H1 (cell line): ENCODE data around the gene ZNF74. TPM values are rescaled to one million over a fixed set of nuclear protein-coding genes. Genes with fewer than 3 reads are reported as not detected.

Experiments used
- CTCF ChIA-PET: fragments of 300-600 bp; sonication (Branson Sonifier 250); formaldehyde crosslinking; loops from one replicate; lab custom pipeline; 2021; ENCODE audit not compliant: partially characterized antibody; lab: Charles Lee
- POLR2A ChIA-PET: fragments of 300-600 bp; sonication (Branson Sonifier 250); formaldehyde crosslinking; loops from one replicate; lab custom pipeline; 2021; ENCODE audit warnings: inconsistent platforms; ENCODE audit not compliant: partially characterized antibody; lab: Charles Lee
- DNase-seq, 2 experiments: peaks; one replicate each; pipeline versions ENCODE4 v3.0.0 to v3.0.0-alpha.2; 2010 to 2022; ENCODE audit warnings: low spot score in 2 of 2, low read depth in 1 of 2, mixed read lengths in 1 of 2
- FAIRE-seq: peaks from 2 replicates; lab custom pipeline; 2011; peaks lifted over from hg19 to GRCh38; lab: Jason Lieb, UNC
- H2AFZ ChIP-seq: 2 replicates; pipeline ENCODE4 v1.8.1; 2012; ENCODE audit warnings: low read length, inconsistent platforms
- H2AK5ac ChIP-seq: 2 replicates; pipeline ENCODE4 v1.6.1; 2013; ENCODE audit warnings: low read depth, low read length
- H2BK120ac ChIP-seq: replicated peaks from 2 replicates; pipeline ENCODE3; 2013; ENCODE audit warnings: low read depth, low read length, inconsistent platforms
- H2BK12ac ChIP-seq: 2 replicates; pipeline ENCODE4 v1.6.1; 2013; ENCODE audit warnings: low read depth, low read length
- H2BK15ac ChIP-seq: 2 replicates; pipeline ENCODE4 v1.6.1; 2013; ENCODE audit warnings: low read length
- H2BK20ac ChIP-seq: 2 replicates; pipeline ENCODE4 v1.6.1; 2013; ENCODE audit warnings: low read length
- H2BK5ac ChIP-seq: 2 replicates; pipeline ENCODE4 v1.6.1; 2013; ENCODE audit warnings: low read depth, low read length
- H3K14ac ChIP-seq: 2 replicates; pipeline ENCODE4 v1.6.1; 2013; ENCODE audit warnings: inconsistent platforms; ENCODE audit not compliant: insufficient read length
- H3K18ac ChIP-seq: 2 replicates; pipeline ENCODE4 v1.6.1; 2013; ENCODE audit warnings: low read length; ENCODE audit errors: extremely low read depth
- H3K23ac ChIP-seq: 2 replicates; pipeline ENCODE4 v1.6.1; 2013; ENCODE audit warnings: inconsistent platforms; ENCODE audit not compliant: insufficient read length
- H3K23me2 ChIP-seq: 2 replicates; pipeline ENCODE4 v1.6.1; 2013; ENCODE audit warnings: low read depth, low read length
- H3K27ac ChIP-seq: 2 replicates; pipeline ENCODE4 v1.6.1; 2011; ENCODE audit warnings: low read depth, low read length, inconsistent platforms
- H3K27me3 ChIP-seq, 4 experiments: replicated peaks in 1 of 4; 1 replicate in 1 of 4; 2 replicates in 3 of 4; pipeline versions ENCODE4 v1.6.1 to v1.8.1; 2011 to 2013; ENCODE audit warnings: low read length in 3 of 4, mild to moderate bottlenecking in 3 of 4, inconsistent platforms in 2 of 4, mixed read lengths in 2 of 4, moderate library complexity in 1 of 4; ENCODE audit not compliant: control insufficient read depth in 3 of 4, insufficient read depth in 3 of 4; ENCODE audit errors: extremely low read depth in 1 of 4
- H3K36me3 ChIP-seq, 4 experiments: 2 replicates each; pipeline versions ENCODE4 v1.6.1 to v1.8.1; 2011 to 2013; ENCODE audit warnings: mild to moderate bottlenecking in 4 of 4, low read length in 3 of 4, moderate library complexity in 2 of 4, control low read depth in 1 of 4, inconsistent platforms in 1 of 4; ENCODE audit not compliant: insufficient read depth in 4 of 4, control insufficient read depth in 2 of 4
- H3K4ac ChIP-seq: replicated peaks from 2 replicates; pipeline ENCODE3; 2013; ENCODE audit warnings: low read length, low read depth, mixed read lengths, inconsistent platforms; ENCODE audit not compliant: insufficient read length
- H3K4me1 ChIP-seq, 4 experiments: replicated peaks in 1 of 4; 1 replicate in 1 of 4; 2 replicates in 3 of 4; pipeline versions ENCODE4 v1.6.1 to v1.8.1; 2011 to 2013; ENCODE audit warnings: low read length in 3 of 4, inconsistent platforms in 2 of 4, mixed read lengths in 1 of 4; ENCODE audit not compliant: insufficient read depth in 4 of 4, control insufficient read depth in 3 of 4
- H3K4me2 ChIP-seq, 2 experiments: 2 replicates each; pipeline versions ENCODE4 v1.6.1 to v1.8.1; 2011 to 2013; ENCODE audit warnings: low read depth in 2 of 2, low read length in 2 of 2, control low read depth in 1 of 2, inconsistent platforms in 1 of 2, mild to moderate bottlenecking in 1 of 2; ENCODE audit not compliant: insufficient read depth in 1 of 2
- H3K4me3 ChIP-seq, 4 experiments: fragments of 200-600, 300-600 bp in 1 of 4; sonication (generic), shearing (Covaris generic), sonication (Bioruptor Twin) in 1 of 4; 2 replicates each; pipeline versions ENCODE4 v1.5.1 to v1.8.1; 2011 to 2016; ENCODE audit warnings: low read length in 4 of 4, low read depth in 3 of 4, control low read depth in 2 of 4, inconsistent platforms in 2 of 4, mild to moderate bottlenecking in 2 of 4, mixed read lengths in 1 of 4, moderate library complexity in 1 of 4; ENCODE audit not compliant: insufficient read depth in 2 of 4; ENCODE audit errors: extremely low read depth in 1 of 4
- H3K56ac ChIP-seq: replicated peaks from 2 replicates; pipeline ENCODE3; 2013; ENCODE audit warnings: low read depth, mild to moderate bottlenecking, mixed read lengths, low read length, inconsistent platforms; ENCODE audit not compliant: insufficient read length
- H3K79me1 ChIP-seq: 2 replicates; pipeline ENCODE4 v1.6.1; 2013; ENCODE audit warnings: low read depth, low read length, control low read depth
- H3K79me2 ChIP-seq, 2 experiments: 2 replicates each; pipeline versions ENCODE4 v1.6.1 to v1.8.1; 2012 to 2013; ENCODE audit warnings: low read length in 2 of 2, mild to moderate bottlenecking in 2 of 2, inconsistent platforms in 1 of 2; ENCODE audit not compliant: insufficient read depth in 2 of 2, control insufficient read depth in 1 of 2
- H3K9ac ChIP-seq, 4 experiments: replicated peaks in 1 of 4; 1 replicate in 1 of 4; 2 replicates in 3 of 4; pipeline versions ENCODE4 v1.6.1 to v1.8.1; 2011 to 2013; ENCODE audit warnings: low read depth in 3 of 4, low read length in 3 of 4, control low read depth in 2 of 4, mild to moderate bottlenecking in 2 of 4, moderate library complexity in 2 of 4, inconsistent platforms in 1 of 4; ENCODE audit errors: extremely low read depth in 1 of 4
- H3K9me3 ChIP-seq, 2 experiments: 2 replicates each; pipeline versions ENCODE4 v1.6.1 to v1.8.1; 2012 to 2013; ENCODE audit warnings: mild to moderate bottlenecking in 2 of 2, moderate library complexity in 2 of 2, control low read depth in 1 of 2, inconsistent platforms in 1 of 2, low read depth in 1 of 2, low read length in 1 of 2, mixed read lengths in 1 of 2; ENCODE audit not compliant: insufficient read depth in 2 of 2
- H4K20me1 ChIP-seq, 2 experiments: replicated peaks in 1 of 2; 2 replicates each; pipeline versions ENCODE3 to v1.8.1; 2011 to 2013; ENCODE audit warnings: inconsistent platforms in 2 of 2, low read length in 2 of 2, mild to moderate bottlenecking in 1 of 2; ENCODE audit not compliant: insufficient read depth in 2 of 2, control insufficient read depth in 1 of 2
- H4K5ac ChIP-seq: 2 replicates; pipeline ENCODE4 v1.6.1; 2013; ENCODE audit warnings: low read length, low read depth, mixed read lengths, inconsistent platforms; ENCODE audit not compliant: insufficient read length
- H4K8ac ChIP-seq: 2 replicates; pipeline ENCODE4 v1.8.0; 2013; ENCODE audit warnings: mild to moderate bottlenecking, moderate library complexity, low read length, inconsistent platforms; ENCODE audit not compliant: insufficient read depth; ENCODE audit errors: extremely low read depth
- H4K91ac ChIP-seq: replicated peaks from 2 replicates; pipeline ENCODE3; 2013; ENCODE audit warnings: low read length, mixed read lengths, inconsistent platforms; ENCODE audit not compliant: insufficient read length
- ATF3 ChIP-seq: IDR thresholded peaks from 2 replicates; pipeline ENCODE4 v1.6.1; 2011; ENCODE audit warnings: low read depth, mild to moderate bottlenecking, low read length; ENCODE audit not compliant: insufficient read depth
- EZH2 ChIP-seq: fragments of 200-600 bp; sonication (generic); IDR thresholded peaks from 2 replicates; pipeline ENCODE4 v1.7.1; 2012; ENCODE audit warnings: low read depth, mild to moderate bottlenecking, moderate library complexity, low read length, inconsistent platforms; ENCODE audit not compliant: severe bottlenecking
- POLR2AphosphoS5 ChIP-seq: IDR thresholded peaks from 2 replicates; pipeline ENCODE4 v1.6.1; 2011; ENCODE audit warnings: low read depth, low read length
- WGBS, 2 experiments: shearing (Covaris generic) in 1 of 2; methylation state at CpG; one replicate each; pipeline versions ENCODE4 v1.1.6 to v1.1.7; 2013 to 2015; ENCODE audit warnings: low lambda C conversion rate in 2 of 2, mixed read lengths in 2 of 2, inconsistent platforms in 1 of 2, low coverage in 1 of 2, missing lambda C conversion rate in 1 of 2; ENCODE audit not compliant: insufficient replicate concordance in 2 of 2, insufficient coverage in 1 of 2, insufficient read length in 1 of 2; ENCODE audit errors: extremely low coverage in 1 of 2, missing lambda C conversion rate in 1 of 2; 5-methylcytosine and 5-hydroxymethylcytosine counted together
- polyA plus RNA-seq, 7 experiments: library from polyadenylated mRNA; depleted of rRNA in 3 of 7; stranded (reverse) in 5 of 7; unstranded in 2 of 7; fragments of >200 nt in 5 of 7; fragments of 200-250 nt in 2 of 7; gene quantifications; 1 replicate in 5 of 7; 2 replicates in 1 of 7; 4 replicates in 1 of 7; pipeline versions ENCODE4 v1.2.1 to v1.2.3, GENCODE V29; 2011 to 2013; ENCODE audit warnings: missing spikeins in 2 of 7, mixed read lengths in 2 of 7
- total RNA-seq: library from RNA; stranded (reverse); fragmentation: NEBNext Ultra II Directional; extraction: Animal tissue kit (Norgen Biotek cat#: 25700); gene quantifications from 2 replicates; pipeline ENCODE4 v1.2.1, GENCODE V29; 2021

ZNF74 gene
- total and polyA plus RNA-seq, 2 of the 8 experiments (the other 6 are each of a cell fraction or from before 2014, with no cell fraction given): 29.7 to 45.7 TPM

- Histone ChIP-seq H3K36me3 (peaks cover 0 to 3% (median 0%) of the 10 kb centered on the region in 4 experiments; a peak in 1 of 8 replicates), H3K9ac (no peak overlapping the region), H4K8ac (no peak overlapping the region), H2BK15ac (no peak overlapping the region), H2BK5ac (no peak overlapping the region), H4K20me1 (peaks cover 20 to 49% of the 10 kb centered on the region in 2 experiments), H3K18ac (no peak overlapping the region), H3K4me3 (no peak overlapping the region), H3K14ac (no peak overlapping the region), H3K23me2 (peaks cover 22% of the 10 kb centered on the region; the same call in 1 of the 2 replicates), H3K79me2 (no peaks in the 10 kb centered on the region), H4K5ac (no peak overlapping the region), H4K91ac (no peak overlapping the region), H3K27ac (no peak overlapping the region), H2BK12ac (no peak overlapping the region), H2BK120ac (no peak overlapping the region), H3K23ac (no peak overlapping the region), H2BK20ac (no peak overlapping the region), H3K79me1 (peaks cover 2% of the 10 kb centered on the region; the same call in 1 of the 2 replicates), H3K56ac (no peak overlapping the region), H3K4me2 (no peak overlapping the region), H3K9me3 (no peaks in the 10 kb centered on the region), H3K4me1 (peaks cover 0 to 30% (median 19%) of the 10 kb centered on the region in 4 experiments; a peak in 5 of 7 replicates), H2AK5ac (no peak overlapping the region), H2AFZ (no peak overlapping the region), H3K27me3 (peaks cover 40 to 94% (median 81%) of the 10 kb centered on the region in 4 experiments), H3K4ac (no peak overlapping the region)
- ChIA-PET POLR2A (interaction anchor here (0.9 kb wide), 1 partner anchor 12 kb away, joined by 3 read pairs; no protein-coding TSS in a partner anchor), CTCF (interaction anchor here (1.0 to 1.6 kb wide), 3 partner anchors 16 to 23 kb away, joined by 3 to 8 read pairs (median 5); no protein-coding TSS in a partner anchor)
- FAIRE-seq (no peak), DNase-seq (no peak)
- 96% methylated on average over 12 of the region's 12 CpGs; no CpG with 5 or more reads in 1 of the 2 experiments for WGBS, 2 experiments
- TF ChIP-seq POLR2AphosphoS5: no peak
- no peak for TF ChIP-seq EZH2
- no peak for TF ChIP-seq ATF3
These were observed 40.4 kb downstream of the ZNF74 start for GRCh38 chr22:20434264-20434751.
